Small intestine (tissue), 7 donors: ENCODE measurements around the gene UBE2G1. TPM values are rescaled to one million over a fixed set of nuclear protein-coding genes. Genes with fewer than 3 reads are reported as not detected.

Source experiments
- DNase-seq, 2 donors: peaks; one replicate each; pipeline versions ENCODE4 v3.0.0 to v3.0.0-alpha.2; 2013
- FAIRE-seq: peaks from 2 replicates; lab custom pipeline; 2012; peaks lifted over from hg19 to GRCh38; lab: Jason Lieb, UNC
- H3K27ac ChIP-seq, 3 donors: one replicate each; pipeline ENCODE4 v1.5.1; 2013; ENCODE audit warnings: low read length in 2 of 3, mild to moderate bottlenecking in 2 of 3, control low read depth in 1 of 3, inconsistent platforms in 1 of 3, low read depth in 1 of 3, moderate library complexity in 1 of 3
- H3K27me3 ChIP-seq, 3 donors: one replicate each; pipeline ENCODE4 v1.6.1; 2013; ENCODE audit warnings: low read length in 3 of 3, inconsistent platforms in 1 of 3; ENCODE audit not compliant: control insufficient read depth in 3 of 3, insufficient read depth in 3 of 3
- H3K36me3 ChIP-seq, 3 donors: one replicate each; pipeline ENCODE4 v1.6.1; 2013; ENCODE audit warnings: low read length in 3 of 3, inconsistent platforms in 1 of 3, low read depth in 1 of 3, mild to moderate bottlenecking in 1 of 3, moderate library complexity in 1 of 3; ENCODE audit not compliant: control insufficient read depth in 3 of 3, insufficient read depth in 2 of 3
- H3K4me1 ChIP-seq, 3 donors: one replicate each; pipeline ENCODE4 v1.6.1; 2013; ENCODE audit warnings: low read length in 2 of 3, inconsistent platforms in 1 of 3, low read depth in 1 of 3, mild to moderate bottlenecking in 1 of 3, moderate library complexity in 1 of 3; ENCODE audit not compliant: control insufficient read depth in 3 of 3, insufficient read depth in 2 of 3
- H3K4me3 ChIP-seq, 3 donors: one replicate each; pipeline ENCODE4 v1.5.1; 2013; ENCODE audit warnings: low read length in 3 of 3, control low read depth in 1 of 3, inconsistent platforms in 1 of 3, low read depth in 1 of 3, mild to moderate bottlenecking in 1 of 3, moderate library complexity in 1 of 3
- H3K9me3 ChIP-seq, 2 donors: one replicate each; pipeline ENCODE4 v1.6.1; 2013; ENCODE audit warnings: low read depth in 1 of 2, low read length in 1 of 2; ENCODE audit not compliant: control insufficient read depth in 2 of 2, insufficient read depth in 1 of 2
- WGBS, 3 donors: extraction: QIAGEN DNeasy Blood & Tissue Kit; methylation state at CpG; one replicate each; pipeline ENCODE4 v1.1.7; 2013; 5-methylcytosine and 5-hydroxymethylcytosine counted together
- polyA plus RNA-seq, 4 donors: library from polyadenylated mRNA; stranded (reverse) in 3 of 4; unstranded in 1 of 4; fragments of 200-250 nt in 3 of 4; fragments of 120-200 nt in 1 of 4; gene quantifications; one replicate each; pipeline versions ENCODE4 v1.2.1 to v1.2.3, GENCODE V29; 2013
- donor health status: healthy with polysubstance abuse.
- donor health status: control.
- donor health status: control.
- donor health status: Bipolar disorder and iron deficiency.
- donor health status: healthy.

The UBE2G1 gene
- polyA plus RNA-seq, 4 donors, result 15.7 to 45.0 (median 31.4) TPM

DNA sequence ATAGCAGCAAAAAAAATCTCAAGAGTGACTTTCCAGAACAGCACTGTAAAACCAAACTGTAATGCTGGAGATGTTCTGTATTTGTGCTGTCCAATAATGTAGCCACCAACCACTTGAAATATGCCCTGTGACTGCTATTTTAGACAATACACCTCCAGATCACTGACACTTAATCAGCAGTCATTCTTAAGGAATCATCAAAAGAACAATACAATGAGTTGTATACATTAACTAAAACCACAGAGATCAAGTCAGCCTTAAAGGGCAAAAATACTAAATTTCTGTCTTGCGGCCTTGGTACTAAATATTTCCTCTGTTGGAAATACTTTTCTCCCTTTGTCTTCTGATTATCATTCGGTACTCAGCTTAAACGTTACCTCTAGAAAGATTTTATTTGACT lies 69.1 kb downstream of the UBE2G1 start:
- DNase-seq (no peak), FAIRE-seq (no peak)
- no peaks in the 10 kb centered on the region for H3K27me3 ChIP-seq
- H3K4me3 ChIP-seq, result no peak overlapping the region
- H3K36me3 ChIP-seq, result peaks cover 2 to 18% (median 3%) of the 10 kb centered on the region in 3 donors
- H3K27ac ChIP-seq, result no peak overlapping the region
- no peaks in the 10 kb centered on the region for H3K4me1 ChIP-seq
- H3K9me3 ChIP-seq, result no peaks in the 10 kb centered on the region
- WGBS, 3 donors, result 65 to 79% (median 77%) methylated on average over 3 of the region's 3 CpGs

DNA sequence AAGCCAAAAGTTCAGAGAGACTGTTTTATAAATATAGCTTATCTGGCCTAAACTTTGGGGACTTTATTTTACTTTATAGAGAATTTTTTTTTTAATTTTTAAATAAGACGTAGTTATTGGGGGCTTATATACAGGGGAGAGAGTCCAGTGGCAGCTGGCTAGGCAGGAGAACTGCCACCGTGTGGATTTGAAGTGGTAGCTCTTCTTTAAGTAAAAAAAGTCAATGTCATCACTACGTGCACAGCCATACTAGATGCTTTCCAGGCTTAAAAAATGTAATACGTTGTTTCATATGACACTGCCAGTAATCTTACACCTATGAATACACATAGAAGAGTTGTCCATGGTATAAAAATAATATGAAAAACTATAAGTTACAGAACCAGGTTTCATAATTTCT lies 70.8 kb downstream of the UBE2G1 start:
- Histone ChIP-seq H3K36me3 (peaks cover 2 to 18% (median 3%) of the 10 kb centered on the region in 3 donors), H3K4me1 (no peaks in the 10 kb centered on the region), H3K9me3 (no peaks in the 10 kb centered on the region), H3K4me3 (no peak overlapping the region), H3K27ac (no peak overlapping the region), H3K27me3 (no peaks in the 10 kb centered on the region)
- FAIRE-seq, result no peak
- DNase-seq, result no peak
- 70 to 77% (median 72%) methylated on average over 4 of the region's 4 CpGs for WGBS, 3 donors

DNA sequence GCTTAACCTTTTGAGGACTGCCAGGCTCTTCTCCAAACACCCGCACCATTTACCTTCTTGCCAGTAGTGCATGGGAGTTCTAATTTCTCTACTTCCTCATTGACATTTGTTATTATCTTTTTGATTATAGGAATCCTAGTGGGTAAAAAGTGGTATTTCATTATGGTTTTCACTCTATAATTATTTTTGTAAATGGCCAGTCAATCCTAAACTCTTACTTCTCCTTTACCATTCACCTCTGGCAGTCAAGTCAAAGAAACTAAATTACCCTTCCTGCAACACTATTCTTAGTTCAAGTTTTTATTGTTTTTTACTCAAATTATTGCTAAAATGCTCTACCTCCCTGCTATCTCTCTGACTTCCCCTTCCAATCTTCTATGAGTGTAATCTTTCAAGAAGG lies 72.9 kb downstream of the UBE2G1 start:
- Histone ChIP-seq H3K4me3 (no peak overlapping the region), H3K36me3 (peaks cover 2 to 23% (median 3%) of the 10 kb centered on the region in 3 donors), H3K9me3 (no peaks in the 10 kb centered on the region), H3K27ac (no peak overlapping the region), H3K27me3 (no peaks in the 10 kb centered on the region), H3K4me1 (no peaks in the 10 kb centered on the region)
- no peak for FAIRE-seq
- 90 to 100% (median 92%) methylated on average over 1 of the region's 1 CpG for WGBS, 3 donors
- DNase-seq, result no peak

DNA sequence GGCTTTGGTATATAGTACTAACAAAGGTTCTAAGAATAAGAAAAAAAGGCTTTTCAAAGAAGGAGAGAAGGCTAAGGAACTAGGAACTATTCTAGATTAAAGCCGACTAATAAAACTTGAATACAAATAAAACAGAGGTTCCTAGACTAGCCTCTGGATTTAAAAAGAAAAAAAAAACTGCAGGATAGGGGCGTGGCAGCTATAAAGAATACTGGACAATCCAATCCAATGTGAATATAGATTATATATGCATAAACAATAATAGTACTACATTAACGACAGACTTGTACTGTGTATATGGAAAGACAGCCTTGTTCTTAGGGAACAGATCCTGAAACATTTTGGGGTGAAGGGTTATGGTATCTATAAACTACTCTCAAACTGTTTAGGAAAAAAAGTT lies 78.8 kb downstream of the UBE2G1 start:
- H3K27ac ChIP-seq, result no peak overlapping the region
- no peak for DNase-seq
- FAIRE-seq, result no peak

DNA sequence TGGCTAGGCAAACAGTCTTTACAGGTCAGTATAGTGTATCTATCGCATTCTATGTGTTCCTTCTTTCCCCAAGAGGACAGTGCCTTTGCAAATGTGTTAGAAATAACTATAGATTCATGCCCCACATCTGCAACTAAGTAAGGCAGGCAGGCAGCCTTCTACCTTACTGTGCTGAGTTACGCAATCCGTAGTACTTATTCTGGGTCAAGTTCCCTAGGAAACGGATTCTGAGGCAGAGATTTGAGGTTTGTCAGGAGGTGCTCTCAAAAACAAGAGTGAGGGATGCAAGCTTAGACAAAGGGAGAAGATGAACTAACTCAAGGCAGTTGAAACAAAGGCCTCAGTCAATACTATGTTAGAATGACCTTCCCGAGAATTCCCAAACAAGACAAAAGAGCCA lies 90.0 kb downstream of the UBE2G1 start:
- no peak for FAIRE-seq
- no peaks in the 10 kb centered on the region for H3K9me3 ChIP-seq
- no peak overlapping the region for H3K27ac ChIP-seq
- no peak overlapping the region for H3K4me3 ChIP-seq
- H3K36me3 ChIP-seq, result peaks cover 0 to 33% (median 3%) of the 10 kb centered on the region in 3 donors
- 93 to 94% (median 94%) methylated on average over 5 of the region's 5 CpGs for WGBS, 3 donors
- no peaks in the 10 kb centered on the region for H3K4me1 ChIP-seq
- H3K27me3 ChIP-seq, result no peaks in the 10 kb centered on the region
- no peak for DNase-seq

More for the DNA sequence above, 78.8 kb downstream of the UBE2G1 start:
- H3K9me3 ChIP-seq, result no peaks in the 10 kb centered on the region
- 76 to 88% (median 80%) methylated on average over 3 of the region's 3 CpGs for WGBS, 3 donors
- no peak overlapping the region for H3K4me3 ChIP-seq
- H3K4me1 ChIP-seq, result no peaks in the 10 kb centered on the region
- no peaks in the 10 kb centered on the region for H3K27me3 ChIP-seq
- peaks cover 0 to 35% (median 3%) of the 10 kb centered on the region in 3 donors for H3K36me3 ChIP-seq

DNA sequence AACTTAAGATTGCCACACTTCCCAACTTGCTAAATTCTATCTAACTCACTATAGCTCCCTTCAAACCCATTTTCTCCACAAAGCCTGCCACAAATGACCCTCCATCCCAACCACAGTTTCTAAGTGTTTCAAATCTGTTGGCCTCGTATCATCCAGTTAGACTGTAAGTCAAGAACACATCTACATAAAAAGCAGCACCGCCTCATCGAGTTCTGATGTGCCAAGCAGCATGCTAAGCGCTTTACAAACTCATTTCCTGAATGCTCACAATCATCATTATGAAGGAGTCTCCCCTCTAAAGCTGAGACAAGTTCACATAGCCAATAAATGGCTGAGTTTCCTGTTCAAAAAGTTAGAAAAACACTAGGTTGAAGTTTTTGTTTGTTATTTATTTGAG lies 93.5 kb downstream of the UBE2G1 start:
- no peak for DNase-seq
- H3K27me3 ChIP-seq, result no peaks in the 10 kb centered on the region
- H3K4me1 ChIP-seq, result no peaks in the 10 kb centered on the region
- no peaks in the 10 kb centered on the region for H3K9me3 ChIP-seq
- no peak for FAIRE-seq
- H3K27ac ChIP-seq, result no peak overlapping the region
- H3K36me3 ChIP-seq, result peaks cover 0 to 20% (median 2%) of the 10 kb centered on the region in 3 donors
- 90 to 94% (median 91%) methylated on average over 4 of the region's 4 CpGs for WGBS, 3 donors
- no peak overlapping the region for H3K4me3 ChIP-seq

DNA sequence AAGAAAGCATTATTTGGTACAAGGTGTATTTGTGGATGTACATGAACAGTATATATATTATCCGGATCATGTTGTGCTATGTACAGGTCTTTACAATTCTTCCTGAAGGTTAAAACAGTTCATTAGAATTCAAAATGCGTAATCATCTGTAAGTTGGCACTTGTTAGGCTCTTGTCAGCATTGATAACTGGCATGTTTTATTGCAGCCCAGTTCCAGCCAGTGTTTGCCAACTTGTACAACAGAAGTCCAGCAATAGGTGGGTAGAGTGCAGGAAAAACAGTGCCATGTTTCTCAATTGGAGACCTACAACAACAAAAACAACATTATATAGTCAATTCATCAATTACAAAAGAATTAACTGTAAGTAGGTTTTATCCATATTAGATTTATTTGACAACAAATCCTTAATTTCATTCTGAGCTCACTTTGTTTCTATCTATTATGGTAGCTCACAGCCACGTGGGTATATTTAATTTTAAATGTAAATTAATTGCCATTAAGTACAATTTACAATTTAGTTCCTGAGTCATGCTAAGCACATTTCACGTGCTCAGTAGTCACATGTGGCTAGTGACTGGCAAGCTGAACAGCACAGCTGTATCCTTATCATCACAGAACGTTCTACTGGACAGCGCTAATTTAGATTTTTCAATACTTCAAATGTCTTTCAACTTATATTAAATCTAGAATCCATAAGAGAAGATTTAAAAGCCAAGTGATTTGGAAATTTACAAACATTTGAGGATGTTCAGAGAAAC lies 94.1 kb downstream of the UBE2G1 start:
- DNase-seq (peak in 1 of 2 donors; percentile 32), FAIRE-seq (no peak)
- WGBS, 3 donors, result 40 to 70% (median 50%) methylated on average over 6 of the region's 6 CpGs
- Histone ChIP-seq H3K27ac (no peak overlapping the region), H3K4me1 (no peaks in the 10 kb centered on the region), H3K36me3 (peaks cover 0 to 19% (median 2%) of the 10 kb centered on the region in 3 donors), H3K4me3 (no peak overlapping the region), H3K9me3 (no peaks in the 10 kb centered on the region), H3K27me3 (no peaks in the 10 kb centered on the region)

DNA sequence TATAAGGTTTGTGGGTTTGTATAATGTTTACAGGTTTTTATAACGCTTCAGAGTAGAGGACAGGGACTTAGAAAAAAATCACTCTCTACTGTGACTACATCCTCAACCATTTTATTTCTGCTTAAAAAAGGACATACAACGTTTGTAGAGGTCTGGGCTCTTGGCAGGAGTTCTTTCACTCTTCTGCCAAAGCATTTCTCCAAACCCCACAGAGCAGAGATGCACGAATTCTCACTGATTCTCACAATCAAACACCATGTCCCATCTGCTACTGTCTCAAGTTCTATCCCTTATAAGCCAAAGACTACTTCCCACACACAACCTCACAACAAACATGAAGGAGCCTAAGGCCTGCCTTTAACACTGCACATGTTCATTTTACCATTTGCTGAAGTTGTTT lies 95.7 kb downstream of the UBE2G1 start:
- H3K27ac ChIP-seq, result no peak overlapping the region
- no peaks in the 10 kb centered on the region for H3K27me3 ChIP-seq
- H3K4me1 ChIP-seq, result no peaks in the 10 kb centered on the region
- 72 to 79% (median 78%) methylated on average over 3 of the region's 3 CpGs for WGBS, 3 donors
- no peaks in the 10 kb centered on the region for H3K9me3 ChIP-seq
- DNase-seq (no peak), FAIRE-seq (no peak)
- peaks cover 0 to 10% (median 2%) of the 10 kb centered on the region in 3 donors for H3K36me3 ChIP-seq
- H3K4me3 ChIP-seq, result no peak overlapping the region
